WTC11 (cell line): Measurements from ENCODE around the gene ITLN1. TPM values are rescaled to one million over a fixed set of nuclear protein-coding genes. Genes with fewer than 3 reads are reported as not detected.

Experiments
- TP53 ChIP-seq: sonication (generic); formaldehyde crosslinking; IDR thresholded peaks from 2 replicates; pipeline ENCODE4 v1.8.1; 2023; ENCODE audit warnings: mild to moderate bottlenecking, missing genetic modification reagents
- total RNA-seq: library from RNA; stranded (reverse); gene quantifications from 3 replicates; pipeline ENCODE4 v1.2.3, GENCODE V29; 2021

ITLN1 gene
- total RNA-seq, 1 experiment from 2014 or later = not detected

GRCh38 chr1:160826546-160826945 is 58.4 kb downstream of the ITLN1 start (continued):
- TF ChIP-seq TP53 (CRISPR knock-in tag) = no peak

Other genes with a start within 250 kb of the ITLN1 start
- 0.11 to 0.15 TPM (median 0.11 TPM) in 3 replicates for gene SLAMF1, start 238.1 kb downstream of the ITLN1 start, total RNA-seq
- 0.37 to 0.96 TPM (median 0.66 TPM) in 3 replicates for gene CD48, start 173.4 kb downstream of the ITLN1 start, total RNA-seq
- 0.07 to 0.15 TPM in 2 of 3 replicates, not detected in the other for gene SLAMF7, start 145.9 kb downstream of the ITLN1 start, total RNA-seq
- 0.18 TPM in 1 of 3 replicates, not detected in the others for gene LY9, start 89.0 kb downstream of the ITLN1 start, total RNA-seq
- gene CD244, start 22.3 kb downstream of the ITLN1 start, total RNA-seq = not detected in 3 replicates
- gene ITLN2, start 69.6 kb upstream of the ITLN1 start, total RNA-seq = 5.9 to 7.8 TPM (median 7.0 TPM) in 3 replicates
- 202 to 213 TPM (median 203 TPM) in 3 replicates for gene F11R, start 136.0 kb upstream of the ITLN1 start, total RNA-seq
- gene TSTD1, start 153.8 kb upstream of the ITLN1 start, total RNA-seq = 74.5 to 107 TPM (median 100 TPM) in 3 replicates
- gene USF1, start 160.8 kb upstream of the ITLN1 start, total RNA-seq = 55.9 to 65.6 TPM (median 57.8 TPM) in 3 replicates
- gene ARHGAP30, start 184.7 kb upstream of the ITLN1 start, total RNA-seq = 0.39 to 0.92 TPM (median 0.52 TPM) in 3 replicates
- gene NECTIN4, start 204.4 kb upstream of the ITLN1 start, total RNA-seq = 0.46 to 1.7 TPM (median 0.48 TPM) in 3 replicates
- gene KLHDC9, start 213.2 kb upstream of the ITLN1 start, total RNA-seq = 5.8 to 8.7 TPM (median 8.7 TPM) in 3 replicates
- 91.0 to 95.4 TPM (median 92.6 TPM) in 3 replicates for gene PFDN2, start 232.9 kb upstream of the ITLN1 start, total RNA-seq
- gene NIT1, start 232.9 kb upstream of the ITLN1 start, total RNA-seq = 44.4 to 47.2 TPM (median 46.5 TPM) in 3 replicates
- 39.2 to 43.3 TPM (median 40.0 TPM) in 3 replicates for gene DEDD, start 247.5 kb upstream of the ITLN1 start, total RNA-seq